DOHH2 (cell line): ENCODE data around the gene RBM15B.

Source experiments
- CTCF ChIP-seq: fragments of 200-600 bp; sonication (generic); IDR thresholded peaks from one replicate; pipeline ENCODE4 v1.5.1; 2014; ENCODE audit warnings: antibody characterized with exemption, mild to moderate bottlenecking, low read depth, low read length; ENCODE audit not compliant: poor library complexity, severe bottlenecking
- EZH2phosphoT487 ChIP-seq: fragments of 200-600 bp; sonication (generic); IDR thresholded peaks from 2 replicates; pipeline ENCODE4 v1.6.1; 2017; ENCODE audit warnings: borderline replicate concordance, mild to moderate bottlenecking, antibody characterized with exemption, low read length, moderate library complexity, mixed read lengths

GRCh38 chr3:51434110-51434509 is 43.0 kb downstream of the RBM15B start:
- TF ChIP-seq CTCF (no peak), EZH2phosphoT487 (no peak)
